GM23338 (cell line): ENCODE results near the gene TGIF2. TPM values are rescaled to one million over a fixed set of nuclear protein-coding genes. Genes with fewer than 3 reads are reported as not detected.

ENCODE experiments used
- ATAC-seq: fragments of 200-7000 bp; cut with Tn5 transposase; 3 replicates; pipeline ENCODE4 v1.9.1; 2020
- DNase-seq: peaks from one replicate; pipeline ENCODE4 v3.0.0-alpha.2; 2015; ENCODE audit warnings: low spot score
- H2AFZ ChIP-seq: fragments of 200-600 bp; sonication (generic); 2 replicates; pipeline ENCODE4 v1.8.0; 2016; ENCODE audit warnings: antibody characterized with exemption, mild to moderate bottlenecking, moderate library complexity
- H3F3A ChIP-seq: fragments of 200-600 bp; sonication (generic); replicated peaks from 2 replicates; pipeline ENCODE4 v1.8.0; 2017; ENCODE audit warnings: antibody characterized with exemption, mixed run types, low read depth
- H3K27ac ChIP-seq: fragments of 200-600 bp; sonication (generic); 2 replicates; pipeline ENCODE4 v1.6.1; 2016; ENCODE audit warnings: low read depth
- H3K27me3 ChIP-seq: fragments of 200-600 bp; sonication (generic); 2 replicates; pipeline ENCODE4 v1.8.0; 2016; ENCODE audit warnings: mild to moderate bottlenecking, mixed run types, moderate library complexity; ENCODE audit not compliant: insufficient read depth
- H3K36me3 ChIP-seq: fragments of 200-600 bp; sonication (generic); 2 replicates; pipeline ENCODE4 v1.8.0; 2016; ENCODE audit warnings: mild to moderate bottlenecking; ENCODE audit not compliant: insufficient read depth
- H3K4me1 ChIP-seq: fragments of 200-600 bp; sonication (generic); 2 replicates; pipeline ENCODE4 v1.8.0; 2016; ENCODE audit warnings: mild to moderate bottlenecking, moderate library complexity; ENCODE audit not compliant: insufficient read depth
- H3K4me2 ChIP-seq: fragments of 200-600 bp; sonication (generic); 2 replicates; pipeline ENCODE4 v1.7.1; 2017; ENCODE audit warnings: mixed run types
- H3K4me3 ChIP-seq: fragments of 200-600 bp; sonication (generic); 2 replicates; pipeline ENCODE4 v1.6.1; 2016; ENCODE audit warnings: mixed run types
- H3K79me2 ChIP-seq: fragments of 200-600 bp; sonication (generic); replicated peaks from 2 replicates; pipeline ENCODE4 v1.8.0; 2017; ENCODE audit warnings: mild to moderate bottlenecking; ENCODE audit not compliant: insufficient read depth
- H3K9me2 ChIP-seq: fragments of 200-600 bp; sonication (generic); 2 replicates; pipeline ENCODE4 v1.8.0; 2017; ENCODE audit not compliant: insufficient read depth
- H4K20me1 ChIP-seq: fragments of 200-600 bp; sonication (generic); replicated peaks from 2 replicates; pipeline ENCODE4 v1.8.0; 2017; ENCODE audit warnings: mild to moderate bottlenecking; ENCODE audit not compliant: insufficient read depth
- H3K27ac Mint-ChIP-seq: 2 replicates; pipeline ENCODE4 v1.8.0; 2020; ENCODE audit warnings: inconsistent platforms, mild to moderate bottlenecking, moderate library complexity, mixed read lengths
- H3K27me3 Mint-ChIP-seq: 3 replicates; pipeline ENCODE4 v1.8.0; 2022; ENCODE audit warnings: low read depth, mild to moderate bottlenecking, moderate library complexity, mixed read lengths, inconsistent platforms; ENCODE audit not compliant: insufficient read depth, poor library complexity
- H3K36me3 Mint-ChIP-seq: 3 replicates; pipeline ENCODE4 v1.8.0; 2021; ENCODE audit warnings: low read depth, mild to moderate bottlenecking, inconsistent platforms, moderate library complexity, mixed read lengths
- H3K4me1 Mint-ChIP-seq: 3 replicates; pipeline ENCODE4 v1.8.0; 2020; ENCODE audit warnings: mild to moderate bottlenecking, inconsistent platforms, mixed read lengths
- H3K4me3 Mint-ChIP-seq: 3 replicates; pipeline ENCODE4 v1.8.0; 2021; ENCODE audit warnings: moderate library complexity, mild to moderate bottlenecking, inconsistent platforms, mixed read lengths
- H3K9me3 Mint-ChIP-seq: 3 replicates; pipeline ENCODE4 v1.8.0; 2020; ENCODE audit warnings: moderate library complexity, mild to moderate bottlenecking, inconsistent platforms, mixed read lengths
- CREB1 ChIP-seq: fragments of 250-450 bp; sonication (Bioruptor Pico); IDR thresholded peaks from 2 replicates; pipeline ENCODE4 v1.5.0; 2020; ENCODE audit warnings: low read depth, mild to moderate bottlenecking, moderate library complexity
- CTCF ChIP-seq, 2 experiments: fragments of 200-600 bp in 1 of 2; sonication (generic) in 1 of 2; conservative IDR thresholded peaks; 2 replicates each; pipeline versions ENCODE4 v1.5.1 to v1.6.1; 2016 to 2017; ENCODE audit warnings: antibody characterized with exemption in 2 of 2, low read depth in 2 of 2, mild to moderate bottlenecking in 2 of 2, moderate library complexity in 1 of 2
- ETS1 ChIP-seq: IDR thresholded peaks from 2 replicates; pipeline ENCODE4 v1.6.1; 2016; ENCODE audit warnings: antibody characterized with exemption
- EZH2 ChIP-seq: fragments of 200-600 bp; sonication (generic); IDR thresholded peaks from one replicate; pipeline ENCODE4 v1.8.0; 2017; ENCODE audit warnings: antibody characterized with exemption, mild to moderate bottlenecking, low read depth; ENCODE audit not compliant: unreplicated experiment
- EZH2phosphoT487 ChIP-seq: fragments of 200-600 bp; sonication (generic); IDR thresholded peaks from one replicate; pipeline ENCODE4 v1.8.1; 2018; ENCODE audit warnings: antibody characterized with exemption; ENCODE audit not compliant: unreplicated experiment
- JUNB ChIP-seq: IDR thresholded peaks from one replicate; pipeline ENCODE4 v1.6.1; 2016; ENCODE audit warnings: antibody characterized with exemption; ENCODE audit not compliant: unreplicated experiment
- NANOG ChIP-seq: IDR thresholded peaks from 2 replicates; pipeline ENCODE4 v1.6.1; 2016; ENCODE audit warnings: antibody characterized with exemption, borderline replicate concordance
- POLR2AphosphoS5 ChIP-seq: IDR thresholded peaks from 2 replicates; pipeline ENCODE4 v1.6.1; 2016; ENCODE audit warnings: antibody characterized with exemption, low read depth
- REST ChIP-seq: IDR thresholded peaks from one replicate; pipeline ENCODE4 v1.6.1; 2018; ENCODE audit warnings: antibody characterized with exemption; ENCODE audit not compliant: unreplicated experiment
- STAT1 ChIP-seq: IDR thresholded peaks from one replicate; pipeline ENCODE4 v1.6.1; 2016; ENCODE audit warnings: antibody characterized with exemption; ENCODE audit not compliant: unreplicated experiment
- ZNF114 ChIP-seq: fragments of 250-450 bp; sonication (Bioruptor Pico); IDR thresholded peaks from 2 replicates; pipeline ENCODE4 v1.5.0; 2020; ENCODE audit warnings: mild to moderate bottlenecking, moderate library complexity
- ZNF331 ChIP-seq: fragments of 250-450 bp; sonication (Bioruptor Pico); IDR thresholded peaks from 2 replicates; pipeline ENCODE4 v1.5.0; 2020; ENCODE audit warnings: low read depth, mild to moderate bottlenecking, moderate library complexity
- ZNF462 ChIP-seq: fragments of 250-450 bp; sonication (Bioruptor Pico); IDR thresholded peaks from 2 replicates; pipeline ENCODE4 v1.5.0; 2020; ENCODE audit warnings: mild to moderate bottlenecking, moderate library complexity
- polyA plus RNA-seq: library from polyadenylated mRNA; unstranded; fragments of >200 nt; fragmentation: Nextera tagmentation; extraction: Ambion mirVana; gene quantifications from 2 replicates; pipeline ENCODE4 v1.2.1, GENCODE V29; 2016
- total RNA-seq: library from RNA; depleted of rRNA; stranded (reverse); fragments of >200 nt; shearing (Covaris generic); gene quantifications from 2 replicates; pipeline ENCODE4 v1.2.3, GENCODE V29; 2014

The TGIF2 gene
- total and polyA plus RNA-seq, 2 experiments from 2014 or later = 47.6 to 63.2 TPM

- Mint-ChIP-seq H3K27ac (no peak overlapping the region), H3K4me1 (peaks cover 38% of the 10 kb centered on the region), H3K4me3 (no peak overlapping the region), H3K27me3 (peaks cover 5% of the 10 kb centered on the region), H3K9me3 (peaks cover 5% of the 10 kb centered on the region; the same call in 2 of the 3 replicates), H3K36me3 (peaks cover 60% of the 10 kb centered on the region)
- no peak for DNase-seq
- Histone ChIP-seq H3K4me1 (peaks cover 22% of the 10 kb centered on the region), H3K79me2 (no peaks in the 10 kb centered on the region; the same call in 1 of the 2 replicates), H3K9me2 (no peaks in the 10 kb centered on the region), H3K27me3 (no peaks in the 10 kb centered on the region), H3F3A (peaks cover 7% of the 10 kb centered on the region), H2AFZ (no peak overlapping the region), H4K20me1 (peaks cover 2% of the 10 kb centered on the region; the same call in 1 of the 2 replicates), H3K27ac (no peak overlapping the region), H3K4me3 (no peak overlapping the region), H3K4me2 (no peak overlapping the region), H3K36me3 (no peaks in the 10 kb centered on the region)
- ATAC-seq = no peak
- TF ChIP-seq ZNF114 (CRISPR knock-in tag) = no peak
- no peak for TF ChIP-seq NANOG
- no peak for TF ChIP-seq ETS1
- no peak for TF ChIP-seq CTCF (conservative IDR thresholded peaks at IDR 0.05; ENCODE audit: low read depth in 2 of 2)
- TF ChIP-seq EZH2phosphoT487 = no peak
- TF ChIP-seq JUNB = no peak
- TF ChIP-seq STAT1 = no peak
- no peak for TF ChIP-seq CREB1 (CRISPR knock-in tag)
- no peak for TF ChIP-seq EZH2
- TF ChIP-seq REST = no peak
- TF ChIP-seq ZNF462 (CRISPR knock-in tag) = no peak
- no peak for TF ChIP-seq ZNF331 (CRISPR knock-in tag)
- no peak for TF ChIP-seq POLR2AphosphoS5
Observed at GRCh38 chr20:36593347-36593929, 20.0 kb downstream of the TGIF2 start.
